ENCODE results near the gene RFX1.
"Not testable (repeated sequence)": the region's sequence is repeated elsewhere in the genome, so short reads cannot be mapped to it uniquely, and the experiment has no call there.

DNA sequence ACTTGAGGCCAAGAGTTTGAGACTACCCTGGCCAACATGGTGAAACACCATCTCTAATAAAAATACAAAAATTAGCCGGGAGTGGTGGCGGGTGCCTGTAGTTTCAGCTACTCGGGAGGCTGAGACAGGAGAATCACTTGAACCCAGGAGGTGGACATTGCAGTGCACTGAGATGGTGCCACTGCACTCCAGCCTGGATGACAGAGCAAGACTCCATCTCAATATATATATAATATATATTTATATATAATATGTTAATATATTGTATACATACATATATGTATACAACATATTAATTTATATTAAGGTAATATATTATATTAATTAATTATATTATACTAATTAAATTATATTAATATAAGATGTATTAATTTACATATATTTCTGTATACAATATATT lies 13.6 kb upstream of the RFX1 start:
- TF ChIP-seq POLR2A, CTCF (IDR thresholded peaks at IDR 0.05): not testable (repeated sequence)
